H1 (cell line): ENCODE results near the gene RPL19. TPM values are rescaled to one million over a fixed set of nuclear protein-coding genes. Genes with fewer than 3 reads are reported as not detected.

Experiments
- BACH1 ChIP-seq: IDR thresholded peaks from 2 replicates; pipeline ENCODE4 v1.6.1; 2012; ENCODE audit warnings: low read length, improper control_type of control experiment
- CEBPB ChIP-seq: IDR thresholded peaks from 2 replicates; pipeline ENCODE4 v1.6.1; 2012; ENCODE audit warnings: low read depth, low read length
- HDAC6 ChIP-seq: IDR thresholded peaks from one replicate; pipeline ENCODE4 v1.7.1; 2012; ENCODE audit warnings: low read depth, mild to moderate bottlenecking, inconsistent platforms, low read length, moderate library complexity
- JUND ChIP-seq: IDR thresholded peaks from 2 replicates; pipeline ENCODE4 v1.6.1; 2011; ENCODE audit warnings: mild to moderate bottlenecking, improper control_type of control experiment, low read length
- SP4 ChIP-seq: IDR thresholded peaks from 2 replicates; pipeline ENCODE4 v1.6.1; 2012; ENCODE audit warnings: low read length, inconsistent platforms
- polyA plus RNA-seq, 7 experiments: library from polyadenylated mRNA; depleted of rRNA in 3 of 7; stranded (reverse) in 5 of 7; unstranded in 2 of 7; fragments of >200 nt in 5 of 7; fragments of 200-250 nt in 2 of 7; gene quantifications; 1 replicate in 5 of 7; 2 replicates in 1 of 7; 4 replicates in 1 of 7; pipeline versions ENCODE4 v1.2.1 to v1.2.3, GENCODE V29; 2011 to 2013; ENCODE audit warnings: missing spikeins in 2 of 7, mixed read lengths in 2 of 7
- total RNA-seq: library from RNA; stranded (reverse); fragmentation: NEBNext Ultra II Directional; extraction: Animal tissue kit (Norgen Biotek cat#: 25700); gene quantifications from 2 replicates; pipeline ENCODE4 v1.2.1, GENCODE V29; 2021

The RPL19 gene
- total and polyA plus RNA-seq, 2 of the 8 experiments (the other 6 are each of a cell fraction or from before 2014, with no cell fraction given): 2,108 to 2,182 TPM

DNA sequence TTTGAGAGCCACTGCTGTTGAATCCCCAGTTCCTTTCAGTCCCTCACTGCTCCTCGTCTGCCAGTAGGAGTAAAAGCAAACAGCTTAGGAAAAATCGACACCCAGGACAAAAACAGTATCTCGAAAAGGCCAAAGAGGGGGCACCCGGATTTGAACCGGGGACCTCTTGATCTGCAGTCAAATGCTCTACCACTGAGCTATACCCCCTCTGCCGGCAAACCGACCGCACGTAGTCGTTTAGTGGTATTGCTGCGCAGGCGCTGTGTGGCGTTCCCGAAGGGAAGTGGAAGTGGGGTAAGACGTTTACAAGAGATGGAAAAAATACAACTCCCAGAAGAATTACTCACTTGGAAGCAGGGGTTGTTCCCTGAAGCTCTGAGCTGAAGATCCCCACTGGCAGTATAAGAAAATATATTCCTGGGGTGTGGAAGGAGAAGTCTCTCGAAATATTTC, 46.5 kb upstream of the RPL19 start (continued):
- TF ChIP-seq SP4 (0 out of 2 replicates have a peak, but pooled peaks have one; percentile 2), JUND (no peak), CEBPB (no peak), HDAC6 (peak; percentile 72), BACH1 (peak; percentile 54; the same call in 1 of the 2 replicates)
